Ishikawa (cell line): Measurements from ENCODE around the gene LARP4B.

Source experiments
- CEBPB ChIP-seq: IDR thresholded peaks from 2 replicates; pipeline ENCODE4 v1.6.1; 2012
- CREB1 ChIP-seq: IDR thresholded peaks from 2 replicates; pipeline ENCODE4 v1.6.1; 2012; ENCODE audit warnings: low read depth
- EGR1 ChIP-seq: IDR thresholded peaks from 2 replicates; pipeline ENCODE4 v1.6.1; 2012
- EP300 ChIP-seq: IDR thresholded peaks from 2 replicates; pipeline ENCODE4 v1.6.1; 2012; ENCODE audit warnings: borderline replicate concordance
- FOXM1 ChIP-seq: IDR thresholded peaks from 2 replicates; pipeline ENCODE4 v1.6.1; 2012; ENCODE audit warnings: low read depth, borderline replicate concordance
- NFIC ChIP-seq: IDR thresholded peaks from 2 replicates; pipeline ENCODE4 v1.6.1; 2012
- RAD21 ChIP-seq: IDR thresholded peaks from 2 replicates; pipeline ENCODE4 v1.6.1; 2012; ENCODE audit warnings: low read depth
- TAF1 ChIP-seq: IDR thresholded peaks from 2 replicates; pipeline ENCODE4 v1.6.1; 2012; ENCODE audit warnings: low read depth, mild to moderate bottlenecking
- TCF12 ChIP-seq: IDR thresholded peaks from 2 replicates; pipeline ENCODE4 v1.6.1; 2012; ENCODE audit warnings: low read depth
- TEAD4 ChIP-seq: IDR thresholded peaks from 2 replicates; pipeline ENCODE4 v1.6.1; 2012
- YY1 ChIP-seq: IDR thresholded peaks from 2 replicates; pipeline ENCODE4 v1.6.1; 2012; ENCODE audit warnings: low read depth
- ZBTB7A ChIP-seq: IDR thresholded peaks from 2 replicates; pipeline ENCODE4 v1.6.1; 2012; ENCODE audit warnings: low read depth
- TF ChIP-seq, protein P1 (sequence below): IDR thresholded peaks from 2 replicates; pipeline ENCODE4 v1.6.1; 2012; ENCODE audit warnings: low read depth, mild to moderate bottlenecking
- TF ChIP-seq, protein P2 (sequence below): IDR thresholded peaks from 2 replicates; pipeline ENCODE4 v1.6.1; 2012
- TF ChIP-seq, protein P3 (sequence below): IDR thresholded peaks from 2 replicates; pipeline ENCODE4 v1.6.1; 2012

The LARP4B gene

DNA sequence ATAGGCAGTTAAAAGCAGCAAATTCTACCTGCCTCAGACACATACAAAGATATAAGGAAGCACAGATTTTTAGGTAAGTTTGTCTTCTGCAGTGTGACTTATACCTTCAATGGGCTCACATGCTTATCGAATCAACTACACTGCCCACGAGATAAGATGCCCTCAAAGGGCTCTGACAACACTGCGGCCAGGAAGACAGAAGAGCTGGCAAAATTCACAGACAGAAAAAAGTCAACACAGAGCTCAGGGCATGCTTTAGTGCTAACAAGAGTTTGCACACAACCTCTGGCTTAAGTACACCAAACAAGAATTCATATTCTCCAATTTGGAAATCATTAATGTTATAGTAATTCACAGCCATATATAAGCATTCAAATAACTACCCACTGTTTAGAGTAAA, 62.3 kb downstream of the LARP4B start:
- TF ChIP-seq CREB1 = no peak
- no peak for TF ChIP-seq FOXM1
- no peak for TF ChIP-seq CEBPB
- TF ChIP-seq ZBTB7A = no peak
- TF ChIP-seq TAF1 = no peak
- TF ChIP-seq YY1 = no peak
- TF ChIP-seq RAD21 = no peak
- TF ChIP-seq TCF12 = no peak
- TF ChIP-seq NFIC = no peak
- TF ChIP-seq, protein P1, sequence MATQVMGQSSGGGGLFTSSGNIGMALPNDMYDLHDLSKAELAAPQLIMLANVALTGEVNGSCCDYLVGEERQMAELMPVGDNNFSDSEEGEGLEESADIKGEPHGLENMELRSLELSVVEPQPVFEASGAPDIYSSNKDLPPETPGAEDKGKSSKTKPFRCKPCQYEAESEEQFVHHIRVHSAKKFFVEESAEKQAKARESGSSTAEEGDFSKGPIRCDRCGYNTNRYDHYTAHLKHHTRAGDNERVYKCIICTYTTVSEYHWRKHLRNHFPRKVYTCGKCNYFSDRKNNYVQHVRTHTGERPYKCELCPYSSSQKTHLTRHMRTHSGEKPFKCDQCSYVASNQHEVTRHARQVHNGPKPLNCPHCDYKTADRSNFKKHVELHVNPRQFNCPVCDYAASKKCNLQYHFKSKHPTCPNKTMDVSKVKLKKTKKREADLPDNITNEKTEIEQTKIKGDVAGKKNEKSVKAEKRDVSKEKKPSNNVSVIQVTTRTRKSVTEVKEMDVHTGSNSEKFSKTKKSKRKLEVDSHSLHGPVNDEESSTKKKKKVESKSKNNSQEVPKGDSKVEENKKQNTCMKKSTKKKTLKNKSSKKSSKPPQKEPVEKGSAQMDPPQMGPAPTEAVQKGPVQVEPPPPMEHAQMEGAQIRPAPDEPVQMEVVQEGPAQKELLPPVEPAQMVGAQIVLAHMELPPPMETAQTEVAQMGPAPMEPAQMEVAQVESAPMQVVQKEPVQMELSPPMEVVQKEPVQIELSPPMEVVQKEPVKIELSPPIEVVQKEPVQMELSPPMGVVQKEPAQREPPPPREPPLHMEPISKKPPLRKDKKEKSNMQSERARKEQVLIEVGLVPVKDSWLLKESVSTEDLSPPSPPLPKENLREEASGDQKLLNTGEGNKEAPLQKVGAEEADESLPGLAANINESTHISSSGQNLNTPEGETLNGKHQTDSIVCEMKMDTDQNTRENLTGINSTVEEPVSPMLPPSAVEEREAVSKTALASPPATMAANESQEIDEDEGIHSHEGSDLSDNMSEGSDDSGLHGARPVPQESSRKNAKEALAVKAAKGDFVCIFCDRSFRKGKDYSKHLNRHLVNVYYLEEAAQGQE = no peak
- TF ChIP-seq, protein P2, sequence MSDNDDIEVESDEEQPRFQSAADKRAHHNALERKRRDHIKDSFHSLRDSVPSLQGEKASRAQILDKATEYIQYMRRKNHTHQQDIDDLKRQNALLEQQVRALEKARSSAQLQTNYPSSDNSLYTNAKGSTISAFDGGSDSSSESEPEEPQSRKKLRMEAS = no peak
- TF ChIP-seq TEAD4 = no peak
- TF ChIP-seq, protein P3, sequence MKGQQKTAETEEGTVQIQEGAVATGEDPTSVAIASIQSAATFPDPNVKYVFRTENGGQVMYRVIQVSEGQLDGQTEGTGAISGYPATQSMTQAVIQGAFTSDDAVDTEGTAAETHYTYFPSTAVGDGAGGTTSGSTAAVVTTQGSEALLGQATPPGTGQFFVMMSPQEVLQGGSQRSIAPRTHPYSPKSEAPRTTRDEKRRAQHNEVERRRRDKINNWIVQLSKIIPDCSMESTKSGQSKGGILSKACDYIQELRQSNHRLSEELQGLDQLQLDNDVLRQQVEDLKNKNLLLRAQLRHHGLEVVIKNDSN = no peak
- TF ChIP-seq EP300 = no peak
- no peak for TF ChIP-seq EGR1

DNA sequence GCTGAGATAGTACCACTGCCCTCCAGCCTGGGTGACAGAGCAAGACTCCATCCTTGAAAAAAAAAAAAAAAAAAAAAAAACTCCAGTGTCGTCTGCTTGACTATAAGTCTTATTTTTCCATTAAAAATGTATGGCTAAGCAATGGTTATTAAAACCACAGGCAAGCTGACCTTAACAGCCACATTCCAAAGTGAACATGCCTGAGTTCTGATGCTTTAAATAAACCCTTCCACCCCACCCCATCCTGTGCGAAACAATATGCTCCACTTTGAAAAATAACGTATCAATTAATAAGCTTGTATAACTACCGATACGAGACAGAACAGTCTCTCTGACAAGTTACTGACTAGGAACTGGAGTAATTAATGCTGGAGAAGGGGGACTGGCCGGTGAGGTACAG, 63.7 kb downstream of the LARP4B start:
- TF ChIP-seq, protein P3 = no peak
- no peak for TF ChIP-seq TAF1
- no peak for TF ChIP-seq YY1
- TF ChIP-seq, protein P2 = no peak
- TF ChIP-seq CEBPB = no peak
- no peak for TF ChIP-seq EP300
- TF ChIP-seq ZBTB7A = no peak

DNA sequence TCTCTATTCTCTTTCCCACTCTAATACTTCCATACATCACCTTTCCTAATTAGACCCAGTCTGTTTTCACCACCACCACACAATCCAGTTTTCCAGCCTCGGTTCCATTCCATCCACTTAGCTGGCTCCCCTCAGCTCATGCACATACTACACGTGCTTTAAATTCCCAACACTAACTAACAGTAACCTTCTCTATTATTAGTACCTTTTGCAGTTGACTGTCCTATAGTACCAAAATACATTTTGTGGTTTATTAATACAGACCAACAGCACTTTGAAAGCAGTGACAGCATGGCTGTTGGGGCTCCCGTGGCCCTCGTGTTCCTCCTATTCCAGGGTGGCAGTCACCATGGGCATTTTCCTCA, 64.9 kb downstream of the LARP4B start:
- TF ChIP-seq FOXM1 (no peak), EGR1 (no peak), NFIC (no peak), CREB1 (no peak), TCF12 (no peak), ZBTB7A (no peak), RAD21 (no peak)
- TF ChIP-seq, protein P3 = no peak
- TF ChIP-seq, protein P1 = no peak
- TF ChIP-seq, protein P2 = no peak

DNA sequence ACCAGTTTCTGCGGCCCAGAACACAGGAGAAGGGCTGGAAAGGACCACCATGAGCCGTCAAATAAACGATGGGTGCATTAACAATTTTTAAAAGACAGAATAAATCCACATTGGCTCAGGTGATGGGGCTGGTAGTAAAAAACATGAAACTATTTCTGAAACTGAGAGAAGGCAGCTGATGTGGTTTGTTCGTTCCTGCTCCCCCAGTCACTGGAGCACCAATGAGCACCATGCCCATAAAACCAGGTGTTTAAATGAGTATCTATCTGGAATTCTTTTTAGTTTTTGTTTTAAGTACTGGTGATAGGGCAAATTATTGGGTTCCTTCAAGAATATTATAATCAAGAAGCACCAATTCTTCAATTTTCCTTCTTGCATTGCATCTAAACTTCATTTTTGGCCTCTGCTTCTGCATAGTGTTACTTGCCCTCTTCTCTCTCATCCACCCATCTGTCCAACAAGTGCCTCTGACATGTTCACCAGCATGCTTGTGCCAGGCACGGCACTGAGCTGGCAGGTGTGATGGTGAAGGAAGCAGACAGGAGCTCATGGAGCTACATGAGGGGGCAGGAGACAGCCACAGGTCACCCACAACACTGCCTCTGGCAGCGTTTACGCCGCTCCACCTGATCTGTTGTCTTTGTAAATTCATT, 65.5 kb downstream of the LARP4B start:
- TF ChIP-seq TAF1 (no peak), TCF12 (no peak), RAD21 (no peak), CEBPB (no peak), ZBTB7A (no peak), EP300 (no peak), YY1 (no peak), CREB1 (no peak)
- TF ChIP-seq, protein P1 = no peak
- TF ChIP-seq, protein P2 = no peak
- TF ChIP-seq, protein P3 = no peak
